Measurements from ENCODE around the gene INCA1. TPM values are rescaled to one million over a fixed set of nuclear protein-coding genes. Genes with fewer than 3 reads are reported as not detected.

Gene INCA1
- total RNA-seq, 4 donors from 2014 or later, result 0.73 to 1.4 (median 1.2) TPM

DNA sequence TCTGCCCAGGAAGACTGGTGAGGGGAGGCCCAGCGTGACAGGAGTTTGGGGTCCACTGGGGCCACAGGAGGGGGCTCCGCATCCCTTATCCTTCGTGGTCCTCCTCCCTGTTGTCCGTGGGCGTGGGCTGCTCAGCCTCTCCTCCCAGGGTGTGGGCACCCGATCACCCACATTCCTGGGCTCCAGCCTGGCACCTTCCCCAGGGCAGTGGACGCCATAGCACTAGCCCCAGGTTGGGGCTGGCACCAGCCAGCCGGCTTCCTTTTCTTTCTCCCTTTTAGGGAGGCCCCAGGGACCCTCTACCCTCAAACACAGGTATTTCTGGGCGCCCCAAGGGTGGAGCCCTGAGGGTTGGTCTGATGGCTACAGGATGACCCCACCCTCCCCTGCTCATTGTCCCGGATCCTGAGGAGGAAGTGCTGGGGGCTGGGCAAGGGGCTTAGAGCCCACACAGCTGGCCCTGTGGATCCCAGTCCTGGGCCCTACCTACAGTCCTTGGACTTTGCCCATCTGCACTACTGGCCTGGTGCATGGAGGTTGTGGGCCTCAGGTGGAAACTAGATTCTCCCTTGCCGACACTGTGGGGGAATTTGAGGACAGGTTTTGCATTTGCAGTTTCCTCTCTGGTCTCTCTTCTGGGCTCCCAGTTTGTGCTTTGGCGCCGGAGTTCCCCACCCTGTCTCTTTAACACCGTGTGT is 1.6 kb upstream of the INCA1 start:
- H3K4me1 ChIP-seq, result peaks cover 30% of the 10 kb centered on the region
- TF ChIP-seq, protein P1, sequence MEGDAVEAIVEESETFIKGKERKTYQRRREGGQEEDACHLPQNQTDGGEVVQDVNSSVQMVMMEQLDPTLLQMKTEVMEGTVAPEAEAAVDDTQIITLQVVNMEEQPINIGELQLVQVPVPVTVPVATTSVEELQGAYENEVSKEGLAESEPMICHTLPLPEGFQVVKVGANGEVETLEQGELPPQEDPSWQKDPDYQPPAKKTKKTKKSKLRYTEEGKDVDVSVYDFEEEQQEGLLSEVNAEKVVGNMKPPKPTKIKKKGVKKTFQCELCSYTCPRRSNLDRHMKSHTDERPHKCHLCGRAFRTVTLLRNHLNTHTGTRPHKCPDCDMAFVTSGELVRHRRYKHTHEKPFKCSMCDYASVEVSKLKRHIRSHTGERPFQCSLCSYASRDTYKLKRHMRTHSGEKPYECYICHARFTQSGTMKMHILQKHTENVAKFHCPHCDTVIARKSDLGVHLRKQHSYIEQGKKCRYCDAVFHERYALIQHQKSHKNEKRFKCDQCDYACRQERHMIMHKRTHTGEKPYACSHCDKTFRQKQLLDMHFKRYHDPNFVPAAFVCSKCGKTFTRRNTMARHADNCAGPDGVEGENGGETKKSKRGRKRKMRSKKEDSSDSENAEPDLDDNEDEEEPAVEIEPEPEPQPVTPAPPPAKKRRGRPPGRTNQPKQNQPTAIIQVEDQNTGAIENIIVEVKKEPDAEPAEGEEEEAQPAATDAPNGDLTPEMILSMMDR (IDR thresholded peaks at IDR 0.05), result no peak
- no peak for TF ChIP-seq POLR2A (IDR thresholded peaks at IDR 0.05)
- no peak for TF ChIP-seq EP300 (IDR thresholded peaks at IDR 0.05)
- no peak for TF ChIP-seq POLR2AphosphoS5 (IDR thresholded peaks at IDR 0.05)
- H3K27me3 ChIP-seq, result no peaks in the 10 kb centered on the region
- H3K27ac ChIP-seq, result peak overlapping the region; percentile 87
- peak in 1 of 2 donors; percentile 67 for DNase-seq (ENCODE audit: low spot score in 2 of 2)
- WGBS, result 6% methylated on average over 14 of the region's 14 CpGs
- peak overlapping the region; percentile 96 for H3K4me3 ChIP-seq
- peaks cover 30% of the 10 kb centered on the region for H3K36me3 ChIP-seq
- no peaks in the 10 kb centered on the region for H3K9me3 ChIP-seq

DNA sequence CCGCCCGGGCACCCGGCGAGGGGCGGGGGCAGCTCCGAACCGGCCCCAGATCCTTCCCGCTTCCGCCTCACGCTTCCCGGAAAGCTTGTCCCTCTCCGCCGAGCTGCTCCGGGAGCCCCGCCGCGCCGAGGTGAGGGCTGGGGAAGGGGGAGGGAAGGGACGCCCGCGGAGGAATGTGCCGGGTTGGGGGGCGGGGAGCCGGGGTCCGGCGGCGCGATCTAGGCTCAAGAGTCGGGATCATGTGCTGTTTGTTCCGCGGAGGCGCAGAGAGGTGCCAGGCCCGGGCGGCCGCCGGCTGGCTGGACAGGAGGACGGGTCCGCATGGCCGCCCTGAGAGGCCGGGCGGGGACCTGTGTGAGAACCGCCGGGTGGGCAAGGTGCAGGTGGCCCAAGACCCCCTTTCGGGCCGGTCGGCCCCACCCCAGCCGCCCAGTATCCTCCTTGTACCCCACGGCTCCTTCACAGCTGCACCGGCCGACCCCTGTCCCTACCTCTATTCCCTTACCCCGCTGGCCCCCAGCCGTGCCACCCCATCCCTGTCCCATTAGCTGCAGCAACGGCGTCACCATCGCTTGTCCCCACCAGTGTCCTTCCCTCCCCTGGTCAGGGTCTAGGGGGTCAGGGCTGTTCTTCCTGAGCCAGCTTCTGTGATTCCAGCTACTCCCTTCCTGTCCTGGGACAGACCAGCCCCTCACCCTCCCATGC is 857 bp upstream of the INCA1 start:
- WGBS, result 0% methylated on average over 11 of the region's 55 CpGs
- TF ChIP-seq POLR2A (IDR thresholded peaks at IDR 0.05), result no peak
- DNase-seq (ENCODE audit: low spot score in 2 of 2), result peak in 1 of 2 donors; percentile 78
- Histone ChIP-seq H3K4me1 (peaks cover 30% of the 10 kb centered on the region), H3K27me3 (no peaks in the 10 kb centered on the region), H3K36me3 (peaks cover 23% of the 10 kb centered on the region), H3K27ac (peak overlapping the region; percentile 87), H3K4me3 (peak overlapping the region; percentile 96), H3K9me3 (no peaks in the 10 kb centered on the region)

DNA sequence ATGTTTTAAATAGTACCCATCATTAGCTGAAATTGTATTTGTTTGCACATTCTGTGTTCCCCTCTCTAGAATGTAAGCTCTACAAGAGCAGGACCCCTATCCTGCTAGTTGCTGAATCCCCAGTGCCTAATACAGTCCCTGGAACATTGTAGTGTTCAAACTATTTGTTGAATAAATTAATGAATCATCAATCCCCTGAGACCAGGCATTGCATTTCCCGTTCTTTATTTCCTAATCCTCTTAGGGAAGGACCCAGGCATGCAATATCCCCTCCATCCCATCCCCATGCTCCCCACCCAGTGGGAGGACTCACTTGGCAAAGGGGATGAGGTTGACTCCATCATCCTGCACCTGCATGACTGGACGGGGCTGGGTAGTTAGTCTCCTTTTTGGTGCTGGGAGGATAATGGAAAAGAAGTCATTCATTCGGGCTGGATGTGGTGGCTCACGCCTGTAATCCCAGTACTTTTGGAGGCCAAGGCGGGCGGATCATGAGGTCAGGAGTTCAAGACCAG is 3.2 kb downstream of the INCA1 start:
- DNase-seq (ENCODE audit: low spot score in 2 of 2), result no peak
- no peaks in the 10 kb centered on the region for H3K27me3 ChIP-seq
- TF ChIP-seq POLR2AphosphoS5 (IDR thresholded peaks at IDR 0.05) (no peak), POLR2A (IDR thresholded peaks at IDR 0.05) (no peak), EP300 (IDR thresholded peaks at IDR 0.05) (no peak)
- TF ChIP-seq, protein P1 (IDR thresholded peaks at IDR 0.05), result no peak
- H3K4me3 ChIP-seq, result no peak overlapping the region
- no peak overlapping the region for H3K27ac ChIP-seq
- 86% methylated on average over 6 of the region's 6 CpGs for WGBS
- H3K4me1 ChIP-seq, result peaks cover 18% of the 10 kb centered on the region
- H3K36me3 ChIP-seq, result no peaks in the 10 kb centered on the region
- no peaks in the 10 kb centered on the region for H3K9me3 ChIP-seq

DNA sequence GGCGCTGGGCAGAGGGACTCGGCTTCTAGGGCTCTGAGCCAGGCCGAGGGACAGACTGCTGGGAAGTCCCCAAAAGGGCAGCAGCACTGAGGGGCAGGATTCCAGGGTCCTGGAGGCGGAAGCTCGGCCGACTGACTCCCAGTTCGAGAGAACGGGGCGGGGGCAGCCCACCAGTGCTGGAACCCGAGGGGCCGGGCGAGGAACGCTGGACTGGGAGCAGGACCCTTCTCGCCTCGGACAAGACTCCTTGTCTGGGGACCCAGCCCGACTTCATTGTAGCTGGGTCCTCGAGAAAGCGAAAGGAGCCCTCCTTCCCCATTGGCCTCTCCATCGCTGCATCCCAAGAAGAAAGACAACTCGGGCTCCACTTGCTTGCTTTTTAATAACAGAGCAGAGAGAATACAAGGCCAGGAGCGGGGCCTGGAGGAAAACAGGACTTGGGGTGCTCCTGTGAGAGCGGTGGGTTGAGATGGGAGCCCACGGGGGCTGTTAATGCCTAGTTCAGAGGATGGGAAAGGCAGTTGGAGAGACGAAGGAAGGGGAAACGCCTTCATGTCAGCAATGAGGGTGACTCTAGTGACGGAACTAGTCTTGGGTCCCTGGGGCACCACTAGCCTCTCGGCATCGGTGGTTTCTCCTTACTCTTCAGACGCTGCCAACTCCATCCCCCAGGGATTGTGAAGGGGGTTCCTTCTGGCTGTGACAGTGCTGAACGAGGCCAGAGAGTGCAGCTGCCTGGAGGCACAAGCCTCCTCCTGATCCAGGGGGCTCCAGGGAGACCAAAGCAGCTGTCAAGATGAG is 9.4 kb downstream of the INCA1 start:
- WGBS, result 3% methylated on average over 14 of the region's 30 CpGs
- H3K4me1 ChIP-seq, result peaks cover 27% of the 10 kb centered on the region

More for the DNA sequence above, 9.4 kb downstream of the INCA1 start:
- Histone ChIP-seq H3K4me3 (peak overlapping the region; percentile 84), H3K27ac (peak overlapping the region; percentile 89), H3K27me3 (no peaks in the 10 kb centered on the region), H3K9me3 (no peaks in the 10 kb centered on the region), H3K36me3 (peaks cover 10% of the 10 kb centered on the region)
- no peak for DNase-seq (ENCODE audit: low spot score in 2 of 2)
- TF ChIP-seq, protein P1 (IDR thresholded peaks at IDR 0.05), result no peak

Data from suprapubic skin (tissue), 4 donors.